ENCODE results near the gene XRCC2. TPM values are rescaled to one million over a fixed set of nuclear protein-coding genes. Genes with fewer than 3 reads are reported as not detected.

The XRCC2 gene
- total and polyA plus RNA-seq, 2 of the 4 experiments (the other 2 are of a cell fraction), result 2.2 to 3.6 TPM

- ATAC-seq (ENCODE audit: low read depth), result no peak
- H2BK15ac ChIP-seq (ENCODE audit: low read depth, low read length), result no peak overlapping the region
- no peaks in the 10 kb centered on the region for H3K4me1 ChIP-seq (ENCODE audit: control insufficient read depth, insufficient read depth, low read length)
- H3K9me3 ChIP-seq (ENCODE audit: control insufficient read depth, insufficient read depth, low read length), result no peaks in the 10 kb centered on the region
- no peak overlapping the region for H3K23ac ChIP-seq (ENCODE audit: low read depth, low read length)
- no peak overlapping the region for H2BK120ac ChIP-seq (ENCODE audit: low read depth, low read length)
- no peak overlapping the region for H3K4me2 ChIP-seq (ENCODE audit: low read depth, low read length)
- ChIA-PET CTCF (no interaction called here), POLR2A (ENCODE audit: unreplicated experiment) (no interaction called here)
- 0 out of 2 replicates have a peak, but pooled peaks cover under 1% of the 10 kb centered on the region for H3K36me3 ChIP-seq (ENCODE audit: control insufficient read depth, insufficient read depth, low read length)
- no peak overlapping the region for H3K9ac ChIP-seq (ENCODE audit: low read depth, low read length)
- H3K18ac ChIP-seq (ENCODE audit: low read depth, low read length), result no peak overlapping the region
- no TSS peak for BruUV-seq (replicated peaks)
- H3K14ac ChIP-seq (replicated peaks; ENCODE audit: low read depth, low read length), result no peak overlapping the region
- H3K79me1 ChIP-seq (ENCODE audit: low read depth in 1 of 2, low read length in 2 of 2), result peaks cover 10 to 16% of the 10 kb centered on the region in 2 experiments; a peak in 3 of 4 replicates
- no peaks in the 10 kb centered on the region for H3K9me1 ChIP-seq (ENCODE audit: insufficient read depth, low read length)
- no peak overlapping the region for H4K5ac ChIP-seq (ENCODE audit: low read depth, low read length)
- H2AK5ac ChIP-seq (ENCODE audit: low read depth, low read length), result no peak overlapping the region
- H3K27ac ChIP-seq (ENCODE audit: insufficient read depth, low read length), result no peak overlapping the region
- H3K27me3 ChIP-seq (ENCODE audit: control insufficient read depth, insufficient read depth, low read length), result no peaks in the 10 kb centered on the region
- intact Hi-C loops (cut with micrococcal nuclease), result loop anchor here (10.0 kb wide), 1 partner anchor 239 kb away; the partner anchor contains the start of gene KMT2C
- no peak overlapping the region for H2BK20ac ChIP-seq (ENCODE audit: low read depth, low read length)
- dilution Hi-C loops (cut with HindIII; ENCODE audit: low sequenced_read_pairs, unreplicated experiment), result no loop called here
- no peak overlapping the region for H3K56ac ChIP-seq (ENCODE audit: extremely low read depth, insufficient read depth, low read length)
- no peak overlapping the region for H3K4me3 ChIP-seq (ENCODE audit: insufficient read depth, low read depth, low read length)
- in situ Hi-C loops (cut with MboI; ENCODE audit: low sequenced_read_pairs), result loop anchor here (10.0 kb wide), 1 partner anchor 339 kb away; no protein-coding TSS in a partner anchor
- no peaks in the 10 kb centered on the region for H4K20me1 ChIP-seq (ENCODE audit: insufficient read depth, low read length)
- H3K4ac ChIP-seq (ENCODE audit: low read depth, low read length), result no peak overlapping the region
- H2AFZ ChIP-seq (replicated peaks; ENCODE audit: low read length, poor library complexity), result no peak overlapping the region
- TF ChIP-seq, protein P1, sequence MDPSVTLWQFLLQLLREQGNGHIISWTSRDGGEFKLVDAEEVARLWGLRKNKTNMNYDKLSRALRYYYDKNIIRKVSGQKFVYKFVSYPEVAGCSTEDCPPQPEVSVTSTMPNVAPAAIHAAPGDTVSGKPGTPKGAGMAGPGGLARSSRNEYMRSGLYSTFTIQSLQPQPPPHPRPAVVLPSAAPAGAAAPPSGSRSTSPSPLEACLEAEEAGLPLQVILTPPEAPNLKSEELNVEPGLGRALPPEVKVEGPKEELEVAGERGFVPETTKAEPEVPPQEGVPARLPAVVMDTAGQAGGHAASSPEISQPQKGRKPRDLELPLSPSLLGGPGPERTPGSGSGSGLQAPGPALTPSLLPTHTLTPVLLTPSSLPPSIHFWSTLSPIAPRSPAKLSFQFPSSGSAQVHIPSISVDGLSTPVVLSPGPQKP (IDR thresholded peaks at IDR 0.05; ENCODE audit: borderline replicate concordance, low read depth, low read length), result no peak
- TF ChIP-seq RFX5 (IDR thresholded peaks at IDR 0.05; ENCODE audit: low read depth, low read length) (no peak), CHD1 (IDR thresholded peaks at IDR 0.05; ENCODE audit: low read depth, low read length) (no peak), MAFK (IDR thresholded peaks at IDR 0.05; ENCODE audit: low read depth, low read length) (no peak), NFE2L2 (IDR thresholded peaks at IDR 0.05; ENCODE audit: low read depth, low read length) (no peak), MXI1 (IDR thresholded peaks at IDR 0.05; ENCODE audit: borderline replicate concordance, low read depth, low read length) (no peak), RCOR1 (IDR thresholded peaks at IDR 0.05; ENCODE audit: insufficient replicate concordance, low read length) (no peak), CEBPB (IDR thresholded peaks at IDR 0.05; ENCODE audit: low read depth, low read length) (no peak), FOS (IDR thresholded peaks at IDR 0.05; ENCODE audit: low read depth, low read length) (no peak), BHLHE40 (IDR thresholded peaks at IDR 0.05; ENCODE audit: low read depth, low read length) (no peak), RAD21 (IDR thresholded peaks at IDR 0.05; ENCODE audit: low read length) (no peak), MAZ (IDR thresholded peaks at IDR 0.05; ENCODE audit: borderline replicate concordance, low read depth, low read length) (no peak), POLR2A (IDR thresholded peaks at IDR 0.05; ENCODE audit: low read depth, low read length) (no peak), SMC3 (IDR thresholded peaks at IDR 0.05; ENCODE audit: low read depth, low read length) (no peak)
- TF ChIP-seq, protein P2, sequence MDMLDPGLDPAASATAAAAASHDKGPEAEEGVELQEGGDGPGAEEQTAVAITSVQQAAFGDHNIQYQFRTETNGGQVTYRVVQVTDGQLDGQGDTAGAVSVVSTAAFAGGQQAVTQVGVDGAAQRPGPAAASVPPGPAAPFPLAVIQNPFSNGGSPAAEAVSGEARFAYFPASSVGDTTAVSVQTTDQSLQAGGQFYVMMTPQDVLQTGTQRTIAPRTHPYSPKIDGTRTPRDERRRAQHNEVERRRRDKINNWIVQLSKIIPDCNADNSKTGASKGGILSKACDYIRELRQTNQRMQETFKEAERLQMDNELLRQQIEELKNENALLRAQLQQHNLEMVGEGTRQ (IDR thresholded peaks at IDR 0.05; ENCODE audit: low read depth, low read length), result no peak
- TF ChIP-seq, protein P3, sequence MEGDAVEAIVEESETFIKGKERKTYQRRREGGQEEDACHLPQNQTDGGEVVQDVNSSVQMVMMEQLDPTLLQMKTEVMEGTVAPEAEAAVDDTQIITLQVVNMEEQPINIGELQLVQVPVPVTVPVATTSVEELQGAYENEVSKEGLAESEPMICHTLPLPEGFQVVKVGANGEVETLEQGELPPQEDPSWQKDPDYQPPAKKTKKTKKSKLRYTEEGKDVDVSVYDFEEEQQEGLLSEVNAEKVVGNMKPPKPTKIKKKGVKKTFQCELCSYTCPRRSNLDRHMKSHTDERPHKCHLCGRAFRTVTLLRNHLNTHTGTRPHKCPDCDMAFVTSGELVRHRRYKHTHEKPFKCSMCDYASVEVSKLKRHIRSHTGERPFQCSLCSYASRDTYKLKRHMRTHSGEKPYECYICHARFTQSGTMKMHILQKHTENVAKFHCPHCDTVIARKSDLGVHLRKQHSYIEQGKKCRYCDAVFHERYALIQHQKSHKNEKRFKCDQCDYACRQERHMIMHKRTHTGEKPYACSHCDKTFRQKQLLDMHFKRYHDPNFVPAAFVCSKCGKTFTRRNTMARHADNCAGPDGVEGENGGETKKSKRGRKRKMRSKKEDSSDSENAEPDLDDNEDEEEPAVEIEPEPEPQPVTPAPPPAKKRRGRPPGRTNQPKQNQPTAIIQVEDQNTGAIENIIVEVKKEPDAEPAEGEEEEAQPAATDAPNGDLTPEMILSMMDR (conservative IDR thresholded peaks at IDR 0.05; ENCODE audit: low read depth, low read length), result no peak
- no peak overlapping the region for H2BK5ac ChIP-seq (ENCODE audit: low read depth, low read length, poor library complexity, severe bottlenecking)
- WGBS, 2 experiments (ENCODE audit: extremely low coverage in 2 of 2, insufficient read length in 1 of 2), result 80% methylated on average over 1 of the region's 2 CpGs; no CpG with 5 or more reads in 1 of the 2 experiments
- no peak overlapping the region for H4K91ac ChIP-seq (ENCODE audit: insufficient read depth, low read depth, low read length)
- DNase-seq, result no peak
- no peak overlapping the region for H4K8ac ChIP-seq (ENCODE audit: low read depth in 2 of 2, low read length in 2 of 2)
- no peak overlapping the region for H2AK9ac ChIP-seq (replicated peaks; ENCODE audit: low read depth, low read length, poor library complexity)
Measured at GRCh38 chr7:152673897-152674296, 2.0 kb downstream of the XRCC2 start.

All from IMR-90 (cell line).